HG02970 (cell line): ENCODE measurements around the gene PGM5.

Experiments
- ATAC-seq: cut with Tn5 transposase; IDR thresholded peaks from one replicate; pipeline ENCODE4 v1.9.1; 2021; ENCODE audit warnings: mild to moderate bottlenecking, moderate library complexity, moderate number of reproducible peaks; ENCODE audit not compliant: unreplicated experiment, low FRiP score

The PGM5 gene

GRCh38 chr9:68493541-68493940, 137.1 kb downstream of the PGM5 start:
- no peak for ATAC-seq

- ATAC-seq: no peak
Observed at GRCh38 chr9:68493958-68494577, 137.7 kb downstream of the PGM5 start.

GRCh38 chr9:68495247-68495646, 138.8 kb downstream of the PGM5 start:
- ATAC-seq: no peak

GRCh38 chr9:68496356-68496755, 139.9 kb downstream of the PGM5 start:
- no peak for ATAC-seq

- ATAC-seq: no peak
Observed at GRCh38 chr9:68497629-68498028, 141.2 kb downstream of the PGM5 start.

- ATAC-seq: no peak
Observed at GRCh38 chr9:68498816-68499215, 142.4 kb downstream of the PGM5 start.

GRCh38 chr9:68500457-68501381, 144.3 kb downstream of the PGM5 start:
- no peak for ATAC-seq

GRCh38 chr9:68502279-68502678, 145.9 kb downstream of the PGM5 start:
- ATAC-seq: no peak

GRCh38 chr9:68505681-68506409, 149.4 kb downstream of the PGM5 start:
- ATAC-seq: no peak

GRCh38 chr9:68506551-68506950, 150.1 kb downstream of the PGM5 start:
- ATAC-seq: no peak

- no peak for ATAC-seq
Observed at GRCh38 chr9:68507130-68507805, 150.9 kb downstream of the PGM5 start.

GRCh38 chr9:68507806-68508145, 151.4 kb downstream of the PGM5 start:
- no peak for ATAC-seq

- ATAC-seq: no peak
Observed at GRCh38 chr9:68508547-68508946, 152.1 kb downstream of the PGM5 start.

GRCh38 chr9:68509689-68510088, 153.3 kb downstream of the PGM5 start:
- no peak for ATAC-seq

GRCh38 chr9:68513385-68513784, 157.0 kb downstream of the PGM5 start:
- ATAC-seq: no peak

- no peak for ATAC-seq
Observed at GRCh38 chr9:68513981-68514380, 157.6 kb downstream of the PGM5 start.

- no peak for ATAC-seq
Observed at GRCh38 chr9:68515326-68516017, 159.1 kb downstream of the PGM5 start.

- no peak for ATAC-seq
Observed at GRCh38 chr9:68522131-68522530, 165.7 kb downstream of the PGM5 start.

GRCh38 chr9:68522954-68523353, 166.5 kb downstream of the PGM5 start:
- ATAC-seq: no peak

- no peak for ATAC-seq
Observed at GRCh38 chr9:68523367-68523936, 167.0 kb downstream of the PGM5 start.
